ENCODE data around the gene ST6GALNAC6. TPM values are rescaled to one million over a fixed set of nuclear protein-coding genes. Genes with fewer than 3 reads are reported as not detected.

Gene ST6GALNAC6
- total RNA-seq, 1 experiment from 2014 or later: 24.5 TPM

DNA sequence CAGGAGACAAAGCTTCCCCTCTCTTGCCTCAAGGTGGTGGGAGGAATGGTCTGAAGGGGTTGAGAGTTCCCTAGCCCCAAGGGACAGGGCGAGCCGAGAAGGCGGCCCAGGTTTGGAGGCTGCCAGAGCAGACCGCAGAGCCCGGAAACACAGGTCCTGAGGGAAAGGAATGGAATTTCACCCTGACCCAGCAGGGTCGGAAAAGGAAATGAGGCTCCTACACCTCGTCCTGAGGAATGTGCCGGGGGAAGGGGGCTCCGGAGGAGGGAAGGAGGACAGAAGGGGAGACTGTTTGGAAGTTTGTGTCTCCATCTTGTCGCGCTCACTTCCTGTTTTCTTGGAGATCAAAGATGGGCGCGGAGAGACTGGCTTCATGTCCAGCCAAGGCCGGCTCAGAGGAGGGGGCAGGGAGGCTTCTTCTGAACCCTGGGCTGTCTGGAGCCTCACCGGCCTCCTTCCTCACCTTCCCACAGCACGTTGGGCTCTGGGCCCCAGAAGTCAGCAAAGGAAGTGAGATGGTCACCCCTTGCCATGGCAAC, 54.5 kb downstream of the ST6GALNAC6 start:
- Histone ChIP-seq H2AFZ (ENCODE audit: low read depth, low read length, poor library complexity, severe bottlenecking) (no peak overlapping the region), H3K27me3 (ENCODE audit: insufficient read depth, low read length) (no peaks in the 10 kb centered on the region), H3K9me2 (ENCODE audit: insufficient read depth) (no peaks in the 10 kb centered on the region), H3K4me2 (ENCODE audit: low read length) (no peak overlapping the region), H3K4me1 (ENCODE audit: control insufficient read depth in 1 of 2, insufficient read depth in 2 of 2, low read length in 2 of 2) (no peaks in the 10 kb centered on the region), H3K79me2 (ENCODE audit: insufficient read depth, low read length) (no peaks in the 10 kb centered on the region), H3K9ac (ENCODE audit: low read length) (no peak overlapping the region), H4K20me1 (ENCODE audit: insufficient read depth) (no peaks in the 10 kb centered on the region), H3K4me3 (replicated peaks in 1 of 2; ENCODE audit: low read depth in 1 of 2, low read length in 2 of 2) (no peak overlapping the region), H3K27ac (ENCODE audit: low read depth, low read length) (no peak overlapping the region), H3K36me3 (ENCODE audit: control insufficient read depth in 1 of 2, insufficient read depth in 2 of 2, low read length in 2 of 2) (no peaks in the 10 kb centered on the region), H3K9me3 (ENCODE audit: control insufficient read depth in 1 of 2, insufficient read depth in 1 of 2, low read depth in 1 of 2, low read length in 2 of 2) (peaks cover 3 to 10% of the 10 kb centered on the region in 2 experiments; a peak in 2 of 4 replicates)
- ChIA-PET RAD21 (ENCODE audit: low non-redundant PET in 1 of 2, low total read pairs in 2 of 2, uncharacterized antibody in 2 of 2, unreplicated experiment in 2 of 2) (no interaction called here), POLR2A (no interaction called here), CTCF (no interaction called here)
- ATAC-seq (no peak), DNase-seq (ENCODE audit: low read depth, low spot score) (no peak)
- intact Hi-C loops (cut with micrococcal nuclease): no loop called here
- no TSS peak for BruUV-seq (replicated peaks)
- TF ChIP-seq, protein P1, sequence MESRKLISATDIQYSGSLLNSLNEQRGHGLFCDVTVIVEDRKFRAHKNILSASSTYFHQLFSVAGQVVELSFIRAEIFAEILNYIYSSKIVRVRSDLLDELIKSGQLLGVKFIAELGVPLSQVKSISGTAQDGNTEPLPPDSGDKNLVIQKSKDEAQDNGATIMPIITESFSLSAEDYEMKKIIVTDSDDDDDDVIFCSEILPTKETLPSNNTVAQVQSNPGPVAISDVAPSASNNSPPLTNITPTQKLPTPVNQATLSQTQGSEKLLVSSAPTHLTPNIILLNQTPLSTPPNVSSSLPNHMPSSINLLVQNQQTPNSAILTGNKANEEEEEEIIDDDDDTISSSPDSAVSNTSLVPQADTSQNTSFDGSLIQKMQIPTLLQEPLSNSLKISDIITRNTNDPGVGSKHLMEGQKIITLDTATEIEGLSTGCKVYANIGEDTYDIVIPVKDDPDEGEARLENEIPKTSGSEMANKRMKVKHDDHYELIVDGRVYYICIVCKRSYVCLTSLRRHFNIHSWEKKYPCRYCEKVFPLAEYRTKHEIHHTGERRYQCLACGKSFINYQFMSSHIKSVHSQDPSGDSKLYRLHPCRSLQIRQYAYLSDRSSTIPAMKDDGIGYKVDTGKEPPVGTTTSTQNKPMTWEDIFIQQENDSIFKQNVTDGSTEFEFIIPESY (IDR thresholded peaks at IDR 0.05; ENCODE audit: extremely low read depth, insufficient replicate concordance, low read length): no peak
- no peak for TF ChIP-seq EGR1 (IDR thresholded peaks at IDR 0.05; ENCODE audit: low read depth)
- no peak for TF ChIP-seq TCF7L2 (IDR thresholded peaks at IDR 0.05; ENCODE audit: borderline replicate concordance, extremely low read depth, insufficient read depth, insufficient read length)
- no peak for TF ChIP-seq SIN3A (IDR thresholded peaks at IDR 0.05; ENCODE audit: low read depth)
- TF ChIP-seq REST (IDR thresholded peaks at IDR 0.05; ENCODE audit: low read depth): no peak
- no peak for TF ChIP-seq YY1 (IDR thresholded peaks at IDR 0.05; ENCODE audit: extremely low read depth, insufficient replicate concordance, low read depth, low read length)
- TF ChIP-seq RAD21 (IDR thresholded peaks at IDR 0.05; ENCODE audit: low read depth): no peak
- no peak for TF ChIP-seq JUND (IDR thresholded peaks at IDR 0.05)
- no peak for TF ChIP-seq EZH2phosphoT487 (IDR thresholded peaks at IDR 0.05; ENCODE audit: borderline replicate concordance)
- TF ChIP-seq FOSL1 (IDR thresholded peaks at IDR 0.05; ENCODE audit: low read depth): no peak
- TF ChIP-seq ATF3 (IDR thresholded peaks at IDR 0.05): no peak
- TF ChIP-seq ZFX (IDR thresholded peaks at IDR 0.05): no peak
- no peak for TF ChIP-seq ELF1 (IDR thresholded peaks at IDR 0.05; ENCODE audit: borderline replicate concordance, low read depth)
- no peak for TF ChIP-seq CEBPB (IDR thresholded peaks at IDR 0.05; ENCODE audit: low read depth)
- TF ChIP-seq SP1 (IDR thresholded peaks at IDR 0.05; ENCODE audit: low read depth): no peak
